ENCODE results near the gene HIPK1. TPM values are rescaled to one million over a fixed set of nuclear protein-coding genes. Genes with fewer than 3 reads are reported as not detected.

HIPK1 gene
- total RNA-seq, 2 experiments from 2014 or later: 42.2 to 50.3 TPM

Other genes with a start within 250 kb of the HIPK1 start
- gene PHTF1, start 169.8 kb upstream of the HIPK1 start, total RNA-seq: 10 to 100 TPM; 11.3 to 12.2 TPM
- 10 to 100 TPM; 22.1 to 24.3 TPM for gene RSBN1, start 116.8 kb upstream of the HIPK1 start, total RNA-seq
- 10 to 100 TPM; 42.4 to 52.6 TPM for gene PTPN22, start 57.6 kb upstream of the HIPK1 start, total RNA-seq
- 1 to 10 TPM; 1.1 to 1.3 TPM for gene BCL2L15, start 41.7 kb upstream of the HIPK1 start, total RNA-seq
- gene AP4B1, start 24.5 kb upstream of the HIPK1 start, total RNA-seq: 10 to 100 TPM; 27.7 to 39.2 TPM
- gene DCLRE1B, start 24.0 kb upstream of the HIPK1 start, total RNA-seq: 10 to 100 TPM; 18.2 to 21.8 TPM
- gene OLFML3, start 50.1 kb downstream of the HIPK1 start, total RNA-seq: under 1 TPM in 1 of 2 experiments, not detected in 1; 0.11 TPM
- not detected for gene SYT6, start 224.5 kb downstream of the HIPK1 start, total RNA-seq

Measured in activated CD4-positive, alpha-beta T cell treated with anti-CD3 and anti-CD28 coated beads for 36 hours (primary cell).